Activated CD4-positive, alpha-beta T cell treated with anti-CD3 and anti-CD28 coated beads, Interleukin-2, amount 50 U/mL, for 24 hours (primary cell): ENCODE data around the gene HOXB1.

Experiments used
- DNase-seq, 2 donors: peaks; one replicate each; pipeline ENCODE4 v3.0.0-alpha.2; 2020; ENCODE audit warnings: low read depth in 1 of 2, low spot score in 1 of 2

The HOXB1 gene

GRCh38 chr17:48567646-48568354, 37.0 kb upstream of the HOXB1 start:
- no peak for DNase-seq

- DNase-seq = no peak
Observed at GRCh38 chr17:48567209-48567608, 36.4 kb upstream of the HOXB1 start.

- no peak for DNase-seq
Observed at GRCh38 chr17:48566717-48567116, 35.9 kb upstream of the HOXB1 start.

- DNase-seq = no peak
Observed at GRCh38 chr17:48565925-48566710, 35.3 kb upstream of the HOXB1 start.

- DNase-seq = no peak
Observed at GRCh38 chr17:48565022-48565554, 34.3 kb upstream of the HOXB1 start.

- no peak for DNase-seq
Observed at GRCh38 chr17:48564188-48565021, 33.6 kb upstream of the HOXB1 start.

- no peak for DNase-seq
Observed at GRCh38 chr17:48563867-48564187, 33.0 kb upstream of the HOXB1 start.

- DNase-seq = no peak
Observed at GRCh38 chr17:48563385-48563838, 32.6 kb upstream of the HOXB1 start.

GRCh38 chr17:48562934-48563333, 32.1 kb upstream of the HOXB1 start:
- no peak for DNase-seq

- DNase-seq = no peak
Observed at GRCh38 chr17:48561884-48562810, 31.3 kb upstream of the HOXB1 start.

- no peak for DNase-seq
Observed at GRCh38 chr17:48559840-48560817, 29.3 kb upstream of the HOXB1 start.

GRCh38 chr17:48559122-48559839, 28.5 kb upstream of the HOXB1 start:
- no peak for DNase-seq

- DNase-seq = no peak
Observed at GRCh38 chr17:48558831-48559121, 28.0 kb upstream of the HOXB1 start.

GRCh38 chr17:48558057-48558830, 27.4 kb upstream of the HOXB1 start:
- no peak for DNase-seq

GRCh38 chr17:48556576-48557401, 26.0 kb upstream of the HOXB1 start:
- no peak for DNase-seq

GRCh38 chr17:48556229-48556575, 25.4 kb upstream of the HOXB1 start:
- DNase-seq = no peak
